CD14-positive monocyte (primary cell): ENCODE data around the gene PROZ. TPM values are rescaled to one million over a fixed set of nuclear protein-coding genes. Genes with fewer than 3 reads are reported as not detected.
A peak's percentile ranks its signal among the peaks of the same experiment; 100 is the strongest.

Experiments
- DNase-seq, 3 donors: peaks; one replicate each; pipeline ENCODE4 v3.0.0-alpha.2; 2011 to 2022
- H2AFZ ChIP-seq: 2 replicates; pipeline ENCODE4 v1.6.0; 2012; ENCODE audit warnings: mild to moderate bottlenecking, low read depth, low read length, inconsistent platforms; ENCODE audit not compliant: insufficient read depth, poor library complexity, severe bottlenecking
- H3K27ac ChIP-seq, 2 donors: 1 replicate in 1 of 2; 2 replicates in 1 of 2; pipeline ENCODE4 v1.5.1; 2012 to 2013; ENCODE audit warnings: low read length in 2 of 2, control low read depth in 1 of 2, inconsistent platforms in 1 of 2, low read depth in 1 of 2, mild to moderate bottlenecking in 1 of 2
- H3K27me3 ChIP-seq, 2 donors: one replicate each; pipeline versions ENCODE4 v1.6.0 to v1.6.1; 2011 to 2013; ENCODE audit warnings: low read length in 2 of 2; ENCODE audit not compliant: control insufficient read depth in 2 of 2, insufficient read depth in 2 of 2
- H3K36me3 ChIP-seq, 2 donors: replicated peaks in 1 of 2; 1 replicate in 1 of 2; 2 replicates in 1 of 2; pipeline versions ENCODE4 v1.5.1 to v1.6.1; 2012 to 2013; ENCODE audit warnings: low read length in 2 of 2, control low read depth in 1 of 2, inconsistent platforms in 1 of 2, mild to moderate bottlenecking in 1 of 2; ENCODE audit not compliant: insufficient read depth in 2 of 2, control insufficient read depth in 1 of 2
- H3K4me1 ChIP-seq, 2 donors: 1 replicate in 1 of 2; 2 replicates in 1 of 2; pipeline versions ENCODE4 v1.5.1 to v1.6.1; 2012 to 2013; ENCODE audit warnings: low read length in 2 of 2, control low read depth in 1 of 2, inconsistent platforms in 1 of 2, mild to moderate bottlenecking in 1 of 2, moderate library complexity in 1 of 2; ENCODE audit not compliant: insufficient read depth in 2 of 2, control insufficient read depth in 1 of 2
- H3K4me2 ChIP-seq: replicated peaks from 2 replicates; pipeline ENCODE3; 2012; ENCODE audit warnings: low read length, moderate library complexity, mild to moderate bottlenecking; ENCODE audit not compliant: poor library complexity, severe bottlenecking; ENCODE audit errors: extremely low read depth
- H3K4me3 ChIP-seq, 3 experiments: fragments of 200-600 bp in 1 of 3; sonication (generic) in 1 of 3; replicated peaks in 1 of 3; 1 replicate in 2 of 3; 2 replicates in 1 of 3; pipeline ENCODE4 v1.5.1; 2011 to 2013; ENCODE audit warnings: low read length in 3 of 3, mild to moderate bottlenecking in 3 of 3, control low read depth in 2 of 3, low read depth in 2 of 3, inconsistent platforms in 1 of 3, moderate library complexity in 1 of 3
- H3K79me2 ChIP-seq: 2 replicates; pipeline ENCODE4 v1.6.0; 2012; ENCODE audit warnings: mild to moderate bottlenecking, control low read depth, inconsistent platforms, low read length, moderate library complexity; ENCODE audit not compliant: insufficient read depth
- H3K9ac ChIP-seq: 2 replicates; pipeline ENCODE4 v1.6.0; 2017; ENCODE audit warnings: low read length, mild to moderate bottlenecking; ENCODE audit not compliant: insufficient read depth, poor library complexity, severe bottlenecking
- H3K9me3 ChIP-seq, 2 donors: replicated peaks in 1 of 2; 1 replicate in 1 of 2; 2 replicates in 1 of 2; pipeline versions ENCODE4 v1.5.1 to v1.6.1; 2012 to 2013; ENCODE audit warnings: low read length in 2 of 2, control low read depth in 1 of 2; ENCODE audit not compliant: control insufficient read depth in 1 of 2, insufficient read depth in 1 of 2
- H4K20me1 ChIP-seq: 2 replicates; pipeline ENCODE4 v1.6.0; 2012; ENCODE audit warnings: mild to moderate bottlenecking, low read length, control low read depth, moderate library complexity; ENCODE audit not compliant: insufficient read depth
- H3K27ac Mint-ChIP-seq, 7 donors: one replicate each; pipeline ENCODE4 v1.8.0; 2020; ENCODE audit warnings: mild to moderate bottlenecking in 7 of 7, mixed read lengths in 7 of 7, moderate library complexity in 6 of 7, inconsistent platforms in 2 of 7
- H3K27me3 Mint-ChIP-seq, 3 donors: one replicate each; pipeline ENCODE4 v1.8.0; 2021 to 2022; ENCODE audit warnings: low read depth in 3 of 3, mild to moderate bottlenecking in 3 of 3, mixed read lengths in 3 of 3, moderate library complexity in 3 of 3, inconsistent platforms in 1 of 3
- H3K36me3 Mint-ChIP-seq, 2 donors: one replicate each; pipeline ENCODE4 v1.8.0; 2020; ENCODE audit warnings: mixed read lengths in 2 of 2, inconsistent platforms in 1 of 2, mild to moderate bottlenecking in 1 of 2
- H3K4me1 Mint-ChIP-seq: one replicate; pipeline ENCODE4 v1.8.0; 2020; ENCODE audit warnings: mild to moderate bottlenecking, mixed read lengths
- H3K4me3 Mint-ChIP-seq, 2 donors: one replicate each; pipeline ENCODE4 v1.8.0; 2020; ENCODE audit warnings: mild to moderate bottlenecking in 2 of 2, mixed read lengths in 2 of 2, moderate library complexity in 1 of 2
- H3K9me3 Mint-ChIP-seq, 7 donors: one replicate each; pipeline ENCODE4 v1.8.0; 2020 to 2022; ENCODE audit warnings: mixed read lengths in 7 of 7, mild to moderate bottlenecking in 6 of 7, moderate library complexity in 6 of 7, inconsistent platforms in 2 of 7
- WGBS: methylation state at CpG from one replicate; pipeline ENCODE4 v1.1.5; 2013; ENCODE audit warnings: missing lambda C conversion rate; ENCODE audit not compliant: insufficient coverage; 5-methylcytosine and 5-hydroxymethylcytosine counted together
- intact Hi-C, 2 donors: fragments of 100-400 bp; cut with micrococcal nuclease; formaldehyde crosslinking; loops; one replicate each; pipeline versions ENCODE4 v1.15.0 to v1.15.1; 2023
- polyA plus RNA-seq, 3 donors: library from polyadenylated mRNA; depleted of rRNA in 1 of 3; unstranded in 2 of 3; stranded (reverse) in 1 of 3; fragments of 300-500 nt in 2 of 3; fragments of >200 nt in 1 of 3; fragmentation: Illumina TruSeq in 2 of 3; gene quantifications; 1 replicate in 2 of 3; 2 replicates in 1 of 3; pipeline ENCODE4 v1.2.3, GENCODE V29; 2012 to 2021
- TF ChIP-seq, protein P1 (sequence below): fragments of 200-600 bp; IDR thresholded peaks from one replicate; pipeline ENCODE4 v1.8.0; 2022; ENCODE audit warnings: antibody characterized with exemption, mild to moderate bottlenecking

The PROZ gene
- polyA plus RNA-seq, 3 donors, result not detected

DNA sequence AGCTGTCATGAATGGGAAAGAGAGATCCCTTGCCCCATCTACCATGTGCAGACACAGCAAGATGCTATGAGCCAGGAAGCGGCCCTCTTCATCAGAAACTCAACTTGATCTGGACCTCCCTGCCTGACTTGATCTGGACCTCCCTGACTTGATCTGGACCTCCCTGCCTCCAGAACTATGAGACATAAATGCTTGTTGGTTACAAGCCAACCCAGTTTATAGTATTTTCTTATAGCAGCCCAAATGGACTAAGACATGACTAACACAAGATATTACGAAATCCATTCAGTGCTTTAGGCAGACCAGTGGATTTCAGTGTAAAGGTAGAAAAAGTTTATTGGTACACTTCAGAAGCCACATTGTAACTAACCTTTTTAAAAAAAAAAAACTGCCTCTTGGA, 34.5 kb downstream of the PROZ start:
- Histone ChIP-seq H3K27ac (peak overlapping the region in 1 of 2 donors; percentile 10), H3K4me2 (no peak overlapping the region), H3K27me3 (no peaks in the 10 kb centered on the region), H3K79me2 (no peaks in the 10 kb centered on the region), H4K20me1 (no peaks in the 10 kb centered on the region), H3K9ac (no peak overlapping the region), H2AFZ (no peak overlapping the region), H3K36me3 (peaks cover 61 to 93% of the 10 kb centered on the region in 2 donors), H3K9me3 (no peaks in the 10 kb centered on the region), H3K4me1 (peaks cover 0 to under 1% of the 10 kb centered on the region in 2 donors), H3K4me3 (no peak overlapping the region)
- H3K4me1 Mint-ChIP-seq, result peaks cover under 1% of the 10 kb centered on the region
- peak overlapping the region in 3 of 7 donors; percentile 35 to 75 (median 72) for H3K27ac Mint-ChIP-seq
- peaks cover 78 to 80% of the 10 kb centered on the region in 2 donors for H3K36me3 Mint-ChIP-seq
- intact Hi-C loops, result no loop called here
- DNase-seq, result peak in 2 of 3 donors; percentile 22 to 23
- H3K27me3 Mint-ChIP-seq, result peaks cover 0 to 2% (median 2%) of the 10 kb centered on the region in 3 donors
- no peaks in the 10 kb centered on the region for H3K9me3 Mint-ChIP-seq
- WGBS, result 100% methylated on average over 1 of the region's 2 CpGs
- TF ChIP-seq, protein P1, sequence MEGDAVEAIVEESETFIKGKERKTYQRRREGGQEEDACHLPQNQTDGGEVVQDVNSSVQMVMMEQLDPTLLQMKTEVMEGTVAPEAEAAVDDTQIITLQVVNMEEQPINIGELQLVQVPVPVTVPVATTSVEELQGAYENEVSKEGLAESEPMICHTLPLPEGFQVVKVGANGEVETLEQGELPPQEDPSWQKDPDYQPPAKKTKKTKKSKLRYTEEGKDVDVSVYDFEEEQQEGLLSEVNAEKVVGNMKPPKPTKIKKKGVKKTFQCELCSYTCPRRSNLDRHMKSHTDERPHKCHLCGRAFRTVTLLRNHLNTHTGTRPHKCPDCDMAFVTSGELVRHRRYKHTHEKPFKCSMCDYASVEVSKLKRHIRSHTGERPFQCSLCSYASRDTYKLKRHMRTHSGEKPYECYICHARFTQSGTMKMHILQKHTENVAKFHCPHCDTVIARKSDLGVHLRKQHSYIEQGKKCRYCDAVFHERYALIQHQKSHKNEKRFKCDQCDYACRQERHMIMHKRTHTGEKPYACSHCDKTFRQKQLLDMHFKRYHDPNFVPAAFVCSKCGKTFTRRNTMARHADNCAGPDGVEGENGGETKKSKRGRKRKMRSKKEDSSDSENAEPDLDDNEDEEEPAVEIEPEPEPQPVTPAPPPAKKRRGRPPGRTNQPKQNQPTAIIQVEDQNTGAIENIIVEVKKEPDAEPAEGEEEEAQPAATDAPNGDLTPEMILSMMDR, result no peak
- no peak overlapping the region for H3K4me3 Mint-ChIP-seq

DNA sequence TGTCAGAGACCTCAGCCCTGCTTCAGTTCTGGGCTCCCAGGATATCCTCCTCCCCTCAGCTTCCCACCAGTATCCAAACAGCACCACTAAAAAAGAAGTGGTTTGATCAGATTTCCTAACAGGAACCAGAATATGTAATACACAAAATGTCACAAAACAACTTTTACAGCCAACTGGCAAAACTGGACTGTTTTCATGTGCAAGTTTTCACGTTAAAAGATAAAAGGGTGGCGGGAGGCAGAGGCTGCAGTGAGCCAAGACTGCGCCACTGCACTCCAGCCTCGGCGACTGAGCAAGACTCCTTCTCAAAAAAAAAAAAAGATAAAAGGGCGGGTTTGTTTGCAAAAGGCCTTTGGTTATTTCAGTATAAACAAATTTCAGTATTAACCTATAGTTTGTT, 36.9 kb downstream of the PROZ start:
- H2AFZ ChIP-seq, result no peak overlapping the region
- H3K27ac Mint-ChIP-seq, result peak overlapping the region in 3 of 7 donors; percentile 2 to 18 (median 3)
- no peaks in the 10 kb centered on the region for H3K4me1 ChIP-seq
- no peak overlapping the region for H3K9ac ChIP-seq
- no peak overlapping the region for H3K4me3 ChIP-seq
- H3K9me3 ChIP-seq, result no peaks in the 10 kb centered on the region
- no peak overlapping the region for H3K27ac ChIP-seq
- TF ChIP-seq, protein P1, result no peak
- 100% methylated on average over 2 of the region's 6 CpGs for WGBS
- peaks cover 78 to 80% of the 10 kb centered on the region in 2 donors for H3K36me3 Mint-ChIP-seq
- peaks cover 2% of the 10 kb centered on the region for H3K79me2 ChIP-seq
- H3K36me3 ChIP-seq, result peaks cover 65 to 93% of the 10 kb centered on the region in 2 donors
- H4K20me1 ChIP-seq, result no peaks in the 10 kb centered on the region
- H3K4me3 Mint-ChIP-seq, result no peak overlapping the region
- H3K27me3 ChIP-seq, result no peaks in the 10 kb centered on the region
- H3K4me2 ChIP-seq, result no peak overlapping the region
- intact Hi-C loops, result no loop called here
- H3K9me3 Mint-ChIP-seq, result no peaks in the 10 kb centered on the region
- H3K4me1 Mint-ChIP-seq, result no peaks in the 10 kb centered on the region
- peaks cover 0 to 2% (median 0%) of the 10 kb centered on the region in 3 donors for H3K27me3 Mint-ChIP-seq
- DNase-seq, result no peak
